ENCODE results near the gene COBLL1.

DNA sequence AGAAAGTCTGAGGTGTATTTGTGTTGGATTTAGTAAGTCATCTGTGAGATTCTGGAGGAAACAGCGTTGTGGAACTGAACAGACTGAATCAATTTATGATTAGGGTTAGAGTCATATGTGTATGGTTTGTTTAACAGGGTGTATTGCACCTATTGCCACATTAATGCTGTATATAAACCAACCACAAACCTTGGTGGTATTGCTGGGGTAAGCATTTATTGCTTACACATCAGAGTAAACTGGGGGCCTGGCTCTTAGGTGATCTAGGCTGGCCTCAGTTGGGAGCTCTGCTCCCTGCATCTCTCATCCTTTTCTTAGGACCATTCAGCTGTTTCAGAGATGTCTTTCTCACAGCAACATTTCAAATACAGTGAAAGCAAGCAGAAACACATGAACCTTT, 160.6 kb downstream of the COBLL1 start:
- TF ChIP-seq, protein P1, sequence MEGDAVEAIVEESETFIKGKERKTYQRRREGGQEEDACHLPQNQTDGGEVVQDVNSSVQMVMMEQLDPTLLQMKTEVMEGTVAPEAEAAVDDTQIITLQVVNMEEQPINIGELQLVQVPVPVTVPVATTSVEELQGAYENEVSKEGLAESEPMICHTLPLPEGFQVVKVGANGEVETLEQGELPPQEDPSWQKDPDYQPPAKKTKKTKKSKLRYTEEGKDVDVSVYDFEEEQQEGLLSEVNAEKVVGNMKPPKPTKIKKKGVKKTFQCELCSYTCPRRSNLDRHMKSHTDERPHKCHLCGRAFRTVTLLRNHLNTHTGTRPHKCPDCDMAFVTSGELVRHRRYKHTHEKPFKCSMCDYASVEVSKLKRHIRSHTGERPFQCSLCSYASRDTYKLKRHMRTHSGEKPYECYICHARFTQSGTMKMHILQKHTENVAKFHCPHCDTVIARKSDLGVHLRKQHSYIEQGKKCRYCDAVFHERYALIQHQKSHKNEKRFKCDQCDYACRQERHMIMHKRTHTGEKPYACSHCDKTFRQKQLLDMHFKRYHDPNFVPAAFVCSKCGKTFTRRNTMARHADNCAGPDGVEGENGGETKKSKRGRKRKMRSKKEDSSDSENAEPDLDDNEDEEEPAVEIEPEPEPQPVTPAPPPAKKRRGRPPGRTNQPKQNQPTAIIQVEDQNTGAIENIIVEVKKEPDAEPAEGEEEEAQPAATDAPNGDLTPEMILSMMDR (IDR thresholded peaks at IDR 0.05; ENCODE audit: poor library complexity) = no peak
- no peak for TF ChIP-seq EZH2 (IDR thresholded peaks at IDR 0.05; ENCODE audit: borderline replicate concordance)

All from hepatocyte (in vitro differentiated cells).